Cardiac fibroblast (primary cell): ENCODE measurements around the gene NPPC.
"Not testable (repeated sequence)": the region's sequence is repeated elsewhere in the genome, so short reads cannot be mapped to it uniquely, and the experiment has no call there.

ENCODE experiments used
- DNase-seq, 2 donors: peaks; one replicate each; pipeline versions ENCODE4 v3.0.0 to v3.0.0-alpha.2; 2010; ENCODE audit warnings: low read depth in 2 of 2
- H3K4me3 ChIP-seq, 2 donors: replicated peaks in 1 of 2; 1 replicate in 1 of 2; 2 replicates in 1 of 2; pipeline ENCODE4 v1.5.1; 2011; ENCODE audit warnings: low read depth in 2 of 2, low read length in 2 of 2, mild to moderate bottlenecking in 2 of 2, moderate library complexity in 1 of 2
- TF ChIP-seq, protein P1 (sequence below): IDR thresholded peaks from one replicate; pipeline ENCODE4 v1.5.1; 2011; ENCODE audit warnings: low read depth, mild to moderate bottlenecking, low read length, inconsistent platforms

Gene NPPC

DNA sequence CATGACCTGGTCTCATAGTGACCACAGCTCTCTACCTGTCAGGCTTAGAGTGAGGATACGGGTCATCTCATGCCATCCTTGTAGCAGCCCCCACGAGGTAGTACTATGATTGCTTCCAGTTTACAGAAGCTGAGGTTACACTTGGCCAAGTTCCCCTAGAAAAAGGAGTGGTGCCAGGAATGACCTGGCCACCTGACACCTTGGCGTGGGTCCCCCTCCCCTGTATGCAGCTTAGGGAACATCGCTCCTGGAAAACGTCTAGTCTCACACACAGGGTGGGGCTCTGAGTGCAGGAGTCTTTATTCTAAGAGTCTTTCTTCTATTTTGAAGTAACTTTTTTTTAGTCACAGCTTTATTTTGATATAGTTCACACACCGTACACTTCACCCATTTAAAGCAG is 14.8 kb downstream of the NPPC start:
- H3K4me3 ChIP-seq: no peak overlapping the region
- TF ChIP-seq, protein P1, sequence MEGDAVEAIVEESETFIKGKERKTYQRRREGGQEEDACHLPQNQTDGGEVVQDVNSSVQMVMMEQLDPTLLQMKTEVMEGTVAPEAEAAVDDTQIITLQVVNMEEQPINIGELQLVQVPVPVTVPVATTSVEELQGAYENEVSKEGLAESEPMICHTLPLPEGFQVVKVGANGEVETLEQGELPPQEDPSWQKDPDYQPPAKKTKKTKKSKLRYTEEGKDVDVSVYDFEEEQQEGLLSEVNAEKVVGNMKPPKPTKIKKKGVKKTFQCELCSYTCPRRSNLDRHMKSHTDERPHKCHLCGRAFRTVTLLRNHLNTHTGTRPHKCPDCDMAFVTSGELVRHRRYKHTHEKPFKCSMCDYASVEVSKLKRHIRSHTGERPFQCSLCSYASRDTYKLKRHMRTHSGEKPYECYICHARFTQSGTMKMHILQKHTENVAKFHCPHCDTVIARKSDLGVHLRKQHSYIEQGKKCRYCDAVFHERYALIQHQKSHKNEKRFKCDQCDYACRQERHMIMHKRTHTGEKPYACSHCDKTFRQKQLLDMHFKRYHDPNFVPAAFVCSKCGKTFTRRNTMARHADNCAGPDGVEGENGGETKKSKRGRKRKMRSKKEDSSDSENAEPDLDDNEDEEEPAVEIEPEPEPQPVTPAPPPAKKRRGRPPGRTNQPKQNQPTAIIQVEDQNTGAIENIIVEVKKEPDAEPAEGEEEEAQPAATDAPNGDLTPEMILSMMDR: no peak
- DNase-seq: no peak

DNA sequence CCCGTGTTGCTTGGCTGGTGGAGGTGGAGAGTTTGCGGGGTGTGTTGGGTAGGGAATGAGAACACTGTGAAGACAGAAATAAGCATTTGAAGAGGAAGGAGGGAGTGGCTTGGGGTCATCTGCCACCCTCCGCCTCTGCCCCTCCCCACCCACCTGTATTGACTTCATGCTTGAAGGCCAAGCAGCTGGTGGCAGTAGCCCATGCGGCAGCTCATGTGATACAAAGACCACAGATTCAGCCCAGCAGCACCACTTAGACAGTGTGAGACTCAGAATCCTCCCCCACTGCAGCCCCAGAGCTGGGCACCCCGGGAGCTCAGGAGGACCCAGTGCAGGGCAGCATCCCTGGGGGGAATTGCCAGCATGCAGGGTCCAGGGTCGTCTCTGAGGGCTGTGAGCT is 15.4 kb downstream of the NPPC start:
- H3K4me3 ChIP-seq: no peak overlapping the region
- TF ChIP-seq, protein P1: no peak
- DNase-seq: no peak

DNA sequence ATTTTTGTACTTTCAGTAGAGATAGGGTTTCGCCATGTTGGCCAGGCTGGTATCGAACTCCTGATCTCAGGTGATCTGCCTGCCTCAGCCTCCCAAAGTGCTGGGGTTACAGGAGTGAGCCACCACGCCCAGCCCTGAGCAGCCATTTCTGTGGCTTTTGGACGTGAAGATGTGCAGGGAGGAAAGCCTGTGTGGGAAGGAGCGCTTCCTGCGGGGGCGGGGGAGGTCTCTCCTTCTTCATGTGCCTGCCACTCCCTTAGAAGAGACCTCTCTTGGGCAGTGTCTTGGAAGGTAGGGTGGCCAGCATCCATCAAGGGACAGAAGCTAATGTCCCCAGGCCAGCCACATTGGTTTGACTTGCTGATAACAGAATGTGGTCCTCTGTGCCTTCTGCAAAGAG is 16.0 kb downstream of the NPPC start:
- not testable (repeated sequence) for H3K4me3 ChIP-seq, DNase-seq

DNA sequence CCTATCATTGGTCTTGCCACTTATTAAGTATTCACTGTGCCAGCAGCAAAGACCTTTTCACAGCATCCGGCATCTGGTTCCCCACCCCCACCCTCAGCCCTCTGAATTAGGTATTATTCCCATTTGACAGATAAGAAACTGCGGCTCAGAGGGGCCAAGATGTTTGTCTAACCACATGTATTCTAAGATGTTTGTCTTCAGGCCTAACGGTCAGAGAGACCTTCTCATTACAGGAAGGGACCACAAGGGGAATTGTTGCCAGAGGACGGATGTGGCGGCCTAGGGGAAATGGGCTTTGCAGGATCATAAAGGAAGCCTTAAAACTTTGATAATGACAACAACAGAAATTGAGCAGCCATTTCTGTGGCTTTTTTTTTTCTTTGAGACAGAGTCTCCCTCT is 16.6 kb downstream of the NPPC start:
- no peak overlapping the region for H3K4me3 ChIP-seq
- no peak for DNase-seq
- TF ChIP-seq, protein P1: no peak

DNA sequence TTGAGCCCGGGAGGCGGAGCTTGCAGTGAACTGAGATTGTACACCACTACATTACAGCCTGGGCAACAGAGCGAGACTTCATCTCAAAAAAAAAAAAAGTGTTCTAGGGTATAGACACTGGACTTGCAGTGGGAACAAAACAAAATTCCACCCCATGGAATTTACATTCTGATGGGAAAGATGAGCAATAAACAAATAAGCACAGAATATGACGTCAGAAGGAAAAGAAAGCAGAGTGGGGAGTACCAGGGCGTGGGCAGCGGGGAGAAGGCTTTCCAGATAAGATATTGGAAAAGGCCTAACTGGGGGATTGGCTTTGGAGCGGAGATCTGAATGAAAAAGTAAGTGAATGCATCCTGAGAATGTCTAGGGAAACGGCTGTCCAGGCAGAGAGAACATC is 17.6 kb downstream of the NPPC start:
- TF ChIP-seq, protein P1: no peak
- H3K4me3 ChIP-seq: no peak overlapping the region
- no peak for DNase-seq

DNA sequence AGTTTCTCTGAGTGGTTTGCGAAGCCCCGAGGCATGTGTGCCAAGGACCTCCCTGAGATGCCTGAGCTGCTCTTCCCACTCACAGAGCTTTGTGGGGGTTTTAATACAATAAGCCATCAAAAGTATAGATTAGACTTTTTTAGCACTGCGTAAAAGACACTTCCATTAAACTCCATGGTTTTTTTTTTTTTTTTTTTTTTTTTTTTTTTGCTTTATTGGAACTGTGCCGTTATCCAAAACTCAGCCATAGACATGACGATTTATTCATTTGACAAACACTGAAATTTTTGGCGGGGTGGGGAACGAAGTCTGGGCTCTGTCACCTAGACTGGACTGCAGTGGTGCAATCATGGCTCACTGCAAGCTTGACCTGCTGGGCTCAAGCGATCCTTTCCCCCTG is 18.4 kb downstream of the NPPC start:
- H3K4me3 ChIP-seq: no peak overlapping the region
- no peak for DNase-seq
- TF ChIP-seq, protein P1: no peak

DNA sequence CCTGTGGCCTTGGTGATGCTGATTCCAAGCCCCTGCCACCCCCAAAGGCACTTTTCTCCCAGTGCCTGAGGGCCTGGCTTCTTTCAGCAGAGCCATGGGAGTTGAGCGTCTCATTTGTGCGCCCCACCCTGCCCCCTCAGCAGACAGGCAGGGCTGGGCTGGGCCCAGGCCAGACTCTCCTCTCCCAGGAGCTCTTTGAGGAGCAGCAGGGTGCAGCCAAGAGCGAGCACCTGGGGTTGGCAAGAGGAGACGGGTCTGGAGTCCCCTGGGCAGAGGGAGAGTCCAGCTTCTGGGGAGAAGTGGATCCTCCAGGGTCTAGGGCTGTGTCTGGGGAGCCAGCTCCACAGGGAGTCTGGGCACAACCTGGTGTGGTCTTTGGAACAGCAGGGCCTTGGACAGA is 21.2 kb downstream of the NPPC start:
- DNase-seq: no peak
- H3K4me3 ChIP-seq: no peak overlapping the region
- TF ChIP-seq, protein P1: no peak
